A673 (cell line): ENCODE measurements around the gene SAMD15. TPM values are rescaled to one million over a fixed set of nuclear protein-coding genes. Genes with fewer than 3 reads are reported as not detected.

Experiments used
- BruUV-seq: library from RNA; stranded (reverse); fragments of 400-500 nt; replicated peaks from 2 replicates; lab custom pipeline; 2021; lab: Mats Ljungman, UMichigan
- CTCF ChIA-PET: fragments of 300-600 bp; sonication (Branson Sonifier 250); formaldehyde crosslinking; loops from one replicate; lab custom pipeline; 2022; ENCODE audit warnings: antibody characterized with exemption; lab: Charles Lee
- POLR2A ChIA-PET: fragments of 300-600 bp; sonication (Branson Sonifier 250); formaldehyde crosslinking; loops from one replicate; lab custom pipeline; 2022; ENCODE audit warnings: antibody characterized with exemption; ENCODE audit not compliant: low non-redundant PET; lab: Charles Lee
- DNase-seq: peaks from one replicate; pipeline ENCODE4 v3.0.0-alpha.2; 2015; ENCODE audit warnings: low spot score
- H3K27ac ChIP-seq: fragments of 200-600 bp; sonication (generic); 2 replicates; pipeline ENCODE4 v1.5.1; 2016; ENCODE audit warnings: mixed run types, low read depth, mild to moderate bottlenecking, mixed read lengths, antibody characterized with exemption, low read length; ENCODE audit not compliant: poor library complexity, severe bottlenecking
- H3K27me3 ChIP-seq: fragments of 200-600 bp; sonication (generic); replicated peaks from 2 replicates; pipeline ENCODE4 v1.6.1; 2017; ENCODE audit warnings: mixed run types, low read depth, mild to moderate bottlenecking, mixed read lengths, antibody characterized with exemption, low read length; ENCODE audit not compliant: insufficient read depth, poor library complexity
- H3K36me3 ChIP-seq: fragments of 200-600 bp; sonication (generic); 2 replicates; pipeline ENCODE4 v1.6.1; 2016; ENCODE audit warnings: mixed run types, mild to moderate bottlenecking, mixed read lengths, antibody characterized with exemption, low read length; ENCODE audit not compliant: insufficient read depth, poor library complexity, severe bottlenecking
- H3K4me1 ChIP-seq: fragments of 200-600 bp; sonication (generic); 2 replicates; pipeline ENCODE4 v1.6.1; 2017; ENCODE audit warnings: mixed run types, mild to moderate bottlenecking, mixed read lengths, antibody characterized with exemption, low read length; ENCODE audit not compliant: insufficient read depth, poor library complexity, severe bottlenecking
- H3K4me3 ChIP-seq: fragments of 200-600 bp; sonication (generic); 2 replicates; pipeline ENCODE4 v1.5.1; 2016; ENCODE audit warnings: low read depth, mixed run types, mild to moderate bottlenecking, mixed read lengths, low read length; ENCODE audit not compliant: poor library complexity, severe bottlenecking
- H3K9me3 ChIP-seq: fragments of 200-600 bp; sonication (generic); 2 replicates; pipeline ENCODE4 v1.6.1; 2016; ENCODE audit warnings: mixed run types, low read depth, mild to moderate bottlenecking, mixed read lengths, antibody characterized with exemption, low read length; ENCODE audit not compliant: poor library complexity, severe bottlenecking
- EZH2 ChIP-seq: fragments of 200-600 bp; sonication (generic); IDR thresholded peaks from 2 replicates; pipeline ENCODE4 v1.6.1; 2017; ENCODE audit warnings: borderline replicate concordance, low read depth, mild to moderate bottlenecking, mixed read lengths, antibody characterized with exemption, low read length; ENCODE audit not compliant: poor library complexity, severe bottlenecking
- intact Hi-C: fragments of 100-400 bp; cut with micrococcal nuclease; formaldehyde crosslinking; loops from one replicate; pipeline ENCODE4 v1.10.0; 2022; ENCODE audit not compliant: unreplicated experiment
- total RNA-seq: library from RNA; stranded (reverse); gene quantifications from 2 replicates; pipeline ENCODE4 v1.2.3, GENCODE V29; 2021
- TF ChIP-seq, protein P1 (sequence below): fragments of 300-800, 200-600 bp; sonication (generic); conservative IDR thresholded peaks from 2 replicates; pipeline ENCODE4 v1.5.1; 2017; ENCODE audit warnings: low read depth, mild to moderate bottlenecking, antibody characterized with exemption, low read length, moderate library complexity, mixed read lengths

The SAMD15 gene
- total RNA-seq, 1 experiment from 2014 or later, result 2.4 TPM

DNA sequence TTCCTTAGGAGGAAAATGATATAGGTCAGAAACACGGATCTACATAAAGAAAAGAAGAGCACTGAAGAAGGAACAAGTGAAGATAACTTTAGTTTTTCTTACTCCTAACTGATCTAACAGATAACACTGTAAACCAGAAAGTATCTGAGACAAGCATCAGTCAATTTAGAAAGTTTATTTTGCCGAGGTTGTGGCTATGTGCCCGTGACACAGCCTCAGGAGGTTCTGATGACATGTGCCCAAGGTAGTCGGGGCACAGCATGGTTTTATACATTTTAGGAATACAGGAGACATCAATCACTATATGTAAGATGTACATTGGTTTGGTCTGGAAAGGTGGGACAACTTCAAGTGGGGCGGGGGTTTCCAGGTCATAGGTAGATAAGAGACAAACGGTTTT is 23.0 kb downstream of the SAMD15 start:
- BruUV-seq, result no TSS peak
- H3K27ac ChIP-seq, result no peak overlapping the region
- H3K4me3 ChIP-seq, result no peak overlapping the region
- no peaks in the 10 kb centered on the region for H3K27me3 ChIP-seq
- intact Hi-C loops, result no loop called here
- POLR2A ChIA-PET, result interaction anchor here (0.6 kb wide), 1 partner anchor 79 kb away, joined by 17 read pairs; the partner anchor contains the start of genes GSTZ1 and POMT2
- no peaks in the 10 kb centered on the region for H3K36me3 ChIP-seq
- CTCF ChIA-PET, result no interaction called here
- no peak for DNase-seq
- no peak for TF ChIP-seq EZH2
- TF ChIP-seq, protein P1, sequence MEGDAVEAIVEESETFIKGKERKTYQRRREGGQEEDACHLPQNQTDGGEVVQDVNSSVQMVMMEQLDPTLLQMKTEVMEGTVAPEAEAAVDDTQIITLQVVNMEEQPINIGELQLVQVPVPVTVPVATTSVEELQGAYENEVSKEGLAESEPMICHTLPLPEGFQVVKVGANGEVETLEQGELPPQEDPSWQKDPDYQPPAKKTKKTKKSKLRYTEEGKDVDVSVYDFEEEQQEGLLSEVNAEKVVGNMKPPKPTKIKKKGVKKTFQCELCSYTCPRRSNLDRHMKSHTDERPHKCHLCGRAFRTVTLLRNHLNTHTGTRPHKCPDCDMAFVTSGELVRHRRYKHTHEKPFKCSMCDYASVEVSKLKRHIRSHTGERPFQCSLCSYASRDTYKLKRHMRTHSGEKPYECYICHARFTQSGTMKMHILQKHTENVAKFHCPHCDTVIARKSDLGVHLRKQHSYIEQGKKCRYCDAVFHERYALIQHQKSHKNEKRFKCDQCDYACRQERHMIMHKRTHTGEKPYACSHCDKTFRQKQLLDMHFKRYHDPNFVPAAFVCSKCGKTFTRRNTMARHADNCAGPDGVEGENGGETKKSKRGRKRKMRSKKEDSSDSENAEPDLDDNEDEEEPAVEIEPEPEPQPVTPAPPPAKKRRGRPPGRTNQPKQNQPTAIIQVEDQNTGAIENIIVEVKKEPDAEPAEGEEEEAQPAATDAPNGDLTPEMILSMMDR, result no peak
- no peaks in the 10 kb centered on the region for H3K4me1 ChIP-seq
- H3K9me3 ChIP-seq, result no peaks in the 10 kb centered on the region

- ChIA-PET POLR2A (no interaction called here), CTCF (no interaction called here)
- H3K4me3 ChIP-seq, result no peak overlapping the region
- no peak overlapping the region for H3K27ac ChIP-seq
- intact Hi-C loops, result no loop called here
- DNase-seq, result no peak
- H3K27me3 ChIP-seq, result no peaks in the 10 kb centered on the region
- H3K36me3 ChIP-seq, result no peaks in the 10 kb centered on the region
- no TSS peak for BruUV-seq
- H3K4me1 ChIP-seq, result no peaks in the 10 kb centered on the region
- TF ChIP-seq, protein P1, result no peak
- no peak for TF ChIP-seq EZH2
- no peaks in the 10 kb centered on the region for H3K9me3 ChIP-seq
Observed at GRCh38 chr14:77403768-77404167, 26.6 kb downstream of the SAMD15 start.

DNA sequence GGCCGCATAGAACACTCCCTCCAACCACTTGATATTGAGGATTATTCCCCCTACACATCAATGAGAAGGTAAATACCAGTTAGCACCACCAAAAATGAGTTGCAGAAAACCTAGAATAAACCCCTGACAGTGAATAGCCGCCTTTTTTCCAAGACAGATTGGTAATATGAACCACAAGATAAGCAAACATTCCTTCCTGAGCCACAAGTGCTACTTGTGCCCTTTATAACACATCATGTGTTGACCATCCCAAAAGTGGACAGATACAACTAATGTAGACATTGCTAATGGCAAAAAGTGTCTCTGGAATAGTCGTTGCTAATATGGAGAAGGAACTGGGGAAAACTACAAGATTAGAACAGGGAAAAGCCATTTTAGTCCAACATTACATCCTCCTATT is 28.9 kb downstream of the SAMD15 start:
- intact Hi-C loops, result no loop called here
- H3K4me1 ChIP-seq, result no peaks in the 10 kb centered on the region
- no peaks in the 10 kb centered on the region for H3K27me3 ChIP-seq
- H3K36me3 ChIP-seq, result no peaks in the 10 kb centered on the region
- no peaks in the 10 kb centered on the region for H3K9me3 ChIP-seq
- H3K4me3 ChIP-seq, result no peak overlapping the region
- no TSS peak for BruUV-seq
- ChIA-PET POLR2A (no interaction called here), CTCF (no interaction called here)
- TF ChIP-seq EZH2, result no peak
- TF ChIP-seq, protein P1, result no peak
- DNase-seq, result no peak
- no peak overlapping the region for H3K27ac ChIP-seq
